Progenitor cell of endocrine pancreas (in vitro differentiated cells): Measurements from ENCODE around the gene FOXA3. TPM values are rescaled to one million over a fixed set of nuclear protein-coding genes. Genes with fewer than 3 reads are reported as not detected.
A peak's percentile ranks its signal among the peaks of the same experiment; 100 is the strongest.

ENCODE experiments used
- DNase-seq: peaks from one replicate; pipeline ENCODE4 v3.0.0; 2021; ENCODE audit warnings: low spot score; ENCODE audit not compliant: unreplicated experiment
- H3K27ac Mint-ChIP-seq: 2 replicates; pipeline ENCODE4 v1.8.0; 2021; ENCODE audit warnings: mild to moderate bottlenecking, moderate library complexity, mixed read lengths
- H3K27me3 Mint-ChIP-seq: 2 replicates; pipeline ENCODE4 v1.8.0; 2021; ENCODE audit warnings: mixed read lengths
- H3K36me3 Mint-ChIP-seq: 2 replicates; pipeline ENCODE4 v1.8.0; 2022; ENCODE audit warnings: mixed read lengths; ENCODE audit not compliant: insufficient read depth
- H3K4me1 Mint-ChIP-seq: 2 replicates; pipeline ENCODE4 v1.8.0; 2021; ENCODE audit warnings: low read depth, mixed read lengths
- H3K4me3 Mint-ChIP-seq: 2 replicates; pipeline ENCODE4 v1.8.0; 2021; ENCODE audit warnings: low read depth, mild to moderate bottlenecking, moderate library complexity, mixed read lengths
- H3K9me3 Mint-ChIP-seq: 2 replicates; pipeline ENCODE4 v1.8.0; 2021; ENCODE audit warnings: low read depth, mixed read lengths
- long read RNA-seq: library from polyadenylated mRNA; unstranded; transcript quantifications from one replicate; pipeline ENCODE4 v2.0.0, GENCODE V29; 2020
- total RNA-seq: library from RNA; stranded (reverse); gene quantifications from 2 replicates; pipeline ENCODE4 v1.2.1, GENCODE V29; 2021
- TF ChIP-seq, protein P1 (sequence below): fragments of 200-600 bp; sonication (generic); IDR thresholded peaks from one replicate; pipeline ENCODE4 v1.5.0; 2021; ENCODE audit warnings: antibody characterized with exemption, mild to moderate bottlenecking; ENCODE audit not compliant: unreplicated experiment

FOXA3 gene
- total RNA-seq, result 23.5 and 25.4 TPM in 2 replicates
- long read RNA-seq, partial matches to known transcripts, result 0 of 1 reads
- long read RNA-seq, other reads (novel, unspliced or antisense), result 1 of 1 reads

DNA sequence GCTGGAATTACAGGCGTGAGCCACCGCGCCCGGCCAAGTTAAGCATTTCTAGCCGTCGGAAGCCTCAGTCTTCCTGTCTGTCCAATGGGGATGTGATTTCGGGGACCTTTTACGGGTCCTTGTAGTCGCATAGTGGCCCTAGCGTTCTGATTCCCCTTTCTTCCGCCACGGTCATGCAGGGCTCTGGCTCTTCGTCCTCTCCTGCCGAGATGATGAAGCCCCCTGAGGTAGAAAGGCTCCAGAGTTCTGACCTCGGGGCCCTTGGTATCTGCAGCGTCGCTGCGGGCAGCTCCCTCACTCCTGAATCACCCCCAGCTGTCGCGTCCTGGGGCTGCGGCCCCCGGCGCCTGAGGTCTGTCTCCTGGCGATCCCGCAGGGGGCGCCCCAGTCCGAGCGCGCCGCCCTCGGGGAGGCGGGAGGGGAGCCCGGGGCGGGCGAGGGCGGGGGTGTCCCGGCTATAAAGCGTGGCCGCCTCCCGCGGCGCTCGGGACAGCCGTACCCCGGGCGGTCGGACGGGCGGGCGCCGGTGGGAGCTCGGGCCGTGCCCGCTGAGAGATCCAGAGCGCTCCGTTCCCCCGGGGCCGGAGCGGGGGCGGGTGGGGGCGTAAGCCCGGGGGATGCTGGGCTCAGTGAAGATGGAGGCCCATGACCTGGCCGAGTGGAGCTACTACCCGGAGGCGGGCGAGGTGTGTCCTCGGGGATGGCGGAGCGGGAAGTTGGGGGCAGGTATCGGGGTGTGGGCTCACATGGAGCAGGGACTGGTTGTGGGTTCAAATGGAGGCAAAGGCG is at the start of gene FOXA3:
FOXA3 (plus strand) TSS at position 487 of the 789 bp plus-strand sequence; CDS start at position 618, 131 bp downstream.
- Mint-ChIP-seq H3K27me3 (no peaks in the 10 kb centered on the region), H3K9me3 (no peaks in the 10 kb centered on the region), H3K4me1 (peaks cover 34% of the 10 kb centered on the region), H3K27ac (peak within 1 kb of the TSS; percentile 98), H3K36me3 (no peaks in the 10 kb centered on the region), H3K4me3 (peak within 1 kb of the TSS; percentile 89)
- TF ChIP-seq, protein P1, sequence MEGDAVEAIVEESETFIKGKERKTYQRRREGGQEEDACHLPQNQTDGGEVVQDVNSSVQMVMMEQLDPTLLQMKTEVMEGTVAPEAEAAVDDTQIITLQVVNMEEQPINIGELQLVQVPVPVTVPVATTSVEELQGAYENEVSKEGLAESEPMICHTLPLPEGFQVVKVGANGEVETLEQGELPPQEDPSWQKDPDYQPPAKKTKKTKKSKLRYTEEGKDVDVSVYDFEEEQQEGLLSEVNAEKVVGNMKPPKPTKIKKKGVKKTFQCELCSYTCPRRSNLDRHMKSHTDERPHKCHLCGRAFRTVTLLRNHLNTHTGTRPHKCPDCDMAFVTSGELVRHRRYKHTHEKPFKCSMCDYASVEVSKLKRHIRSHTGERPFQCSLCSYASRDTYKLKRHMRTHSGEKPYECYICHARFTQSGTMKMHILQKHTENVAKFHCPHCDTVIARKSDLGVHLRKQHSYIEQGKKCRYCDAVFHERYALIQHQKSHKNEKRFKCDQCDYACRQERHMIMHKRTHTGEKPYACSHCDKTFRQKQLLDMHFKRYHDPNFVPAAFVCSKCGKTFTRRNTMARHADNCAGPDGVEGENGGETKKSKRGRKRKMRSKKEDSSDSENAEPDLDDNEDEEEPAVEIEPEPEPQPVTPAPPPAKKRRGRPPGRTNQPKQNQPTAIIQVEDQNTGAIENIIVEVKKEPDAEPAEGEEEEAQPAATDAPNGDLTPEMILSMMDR, result peak; percentile 89
- DNase-seq, result peak; percentile 71

DNA sequence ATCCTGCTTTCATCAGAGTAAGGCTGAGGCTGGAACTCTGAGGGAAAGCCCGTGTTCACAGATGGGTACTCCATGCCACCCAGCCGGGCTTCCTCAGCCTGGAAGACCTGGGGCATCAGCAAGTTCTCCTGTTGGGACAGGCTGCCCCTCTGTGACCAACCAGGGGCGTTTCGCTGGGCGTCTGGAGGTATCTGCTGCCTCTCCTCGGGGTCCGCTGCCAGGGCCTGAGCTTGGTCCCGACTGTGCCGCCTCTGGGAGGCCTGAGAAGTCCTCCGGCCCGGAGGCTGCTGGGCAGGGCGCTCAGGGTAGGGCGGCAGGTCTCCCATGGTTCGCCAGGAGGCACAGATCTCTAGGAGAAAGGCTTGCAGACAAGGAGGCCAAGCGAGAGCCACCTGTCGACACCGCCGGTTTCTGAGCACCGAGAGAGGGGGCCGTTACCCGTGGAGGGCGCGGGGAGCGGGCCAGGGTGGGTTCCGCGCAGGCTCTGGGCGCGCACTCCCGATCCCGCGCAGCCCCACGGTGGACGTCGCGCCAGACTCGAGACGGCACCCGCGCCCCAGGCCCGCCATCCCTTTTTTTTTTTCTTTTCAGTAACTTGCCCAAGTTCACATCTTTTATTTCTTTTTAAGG is 49.2 kb upstream of the FOXA3 start, which contains the start of gene RSPH6A:
RSPH6A (minus strand) TSS at position 458 of the 630 bp plus-strand sequence; CDS start at position 326, 132 bp downstream.
- no peak for DNase-seq
- Mint-ChIP-seq H3K36me3 (peaks cover 1% of the 10 kb centered on the region), H3K4me1 (peaks cover 2% of the 10 kb centered on the region), H3K27ac (peak within 1 kb of the TSS; percentile 91), H3K27me3 (peaks cover 3% of the 10 kb centered on the region), H3K4me3 (peak within 1 kb of the TSS; percentile 80), H3K9me3 (no peaks in the 10 kb centered on the region)
- TF ChIP-seq, protein P1, result no peak

- TF ChIP-seq, protein P1, result no peak
- Mint-ChIP-seq H3K27ac (peak overlapping the region; percentile 91), H3K36me3 (peaks cover 1% of the 10 kb centered on the region), H3K9me3 (no peaks in the 10 kb centered on the region), H3K27me3 (peaks cover 3% of the 10 kb centered on the region), H3K4me3 (peak overlapping the region; percentile 80), H3K4me1 (peaks cover 2% of the 10 kb centered on the region)
- DNase-seq, result peak; percentile 53
These were observed 48.5 kb upstream of the FOXA3 start for GRCh38 chr19:45815481-45816216.

DNA sequence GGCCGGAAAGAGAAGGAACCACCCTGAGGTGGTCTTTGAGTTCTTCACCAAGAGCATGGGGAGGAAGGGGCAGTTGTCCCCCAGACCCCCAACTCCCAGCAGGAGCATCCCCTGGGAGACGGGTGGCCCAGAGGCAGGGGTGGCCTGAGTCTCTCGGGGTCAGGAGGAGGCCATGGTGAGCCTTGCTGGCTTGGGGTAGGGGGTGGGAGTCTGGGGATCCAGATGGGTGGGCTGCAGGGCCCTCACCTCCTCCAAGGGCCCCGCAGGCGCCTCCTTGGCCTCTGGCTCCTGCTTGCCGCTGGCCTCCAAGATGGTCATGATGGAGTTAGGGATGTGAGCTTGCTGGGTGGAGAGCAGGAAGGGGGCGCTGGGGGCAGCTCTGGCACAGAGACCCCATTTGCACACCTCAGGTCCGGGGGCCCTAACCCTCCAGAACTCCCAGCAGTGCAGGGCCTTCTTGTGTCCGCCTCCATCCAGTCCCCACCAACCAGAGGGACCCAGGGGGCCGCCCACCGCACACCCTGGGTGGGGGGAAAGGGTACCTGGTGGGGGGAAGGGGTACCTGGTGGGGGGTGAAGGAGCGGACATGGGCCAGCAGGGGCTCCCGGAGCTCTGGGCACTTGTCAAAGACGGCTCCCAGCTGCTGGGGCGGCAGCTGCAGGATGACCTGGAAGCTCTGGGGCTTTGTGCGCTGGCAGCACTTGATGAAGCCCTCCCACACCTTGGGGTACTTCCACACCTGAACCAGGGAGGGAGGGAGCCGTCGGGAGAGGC is 47.7 kb upstream of the FOXA3 start:
- peaks cover 3% of the 10 kb centered on the region for H3K36me3 Mint-ChIP-seq
- H3K4me3 Mint-ChIP-seq, result peak overlapping the region; percentile 80
- TF ChIP-seq, protein P1, result no peak
- H3K27ac Mint-ChIP-seq, result peak overlapping the region; percentile 82
- no peaks in the 10 kb centered on the region for H3K9me3 Mint-ChIP-seq
- DNase-seq, result no peak
- H3K27me3 Mint-ChIP-seq, result peaks cover 3% of the 10 kb centered on the region
- peaks cover 2% of the 10 kb centered on the region for H3K4me1 Mint-ChIP-seq
